Fibroblast of lung (primary cell): ENCODE data around the gene SH3BP4. TPM values are rescaled to one million over a fixed set of nuclear protein-coding genes. Genes with fewer than 3 reads are reported as not detected.
A peak's percentile ranks its signal among the peaks of the same experiment; 100 is the strongest.

Experiments used
- DNase-seq, 2 donors: peaks; one replicate each; pipeline versions ENCODE4 v3.0.0 to v3.0.0-alpha.2; 2010; ENCODE audit warnings: low read depth in 2 of 2
- H2AFZ ChIP-seq: 2 replicates; pipeline ENCODE4 v1.5.1; 2012; ENCODE audit warnings: low read length, control low read depth, inconsistent platforms
- H3K27ac ChIP-seq: 2 replicates; pipeline ENCODE4 v1.5.1; 2011; ENCODE audit warnings: low read length, control low read depth; ENCODE audit not compliant: insufficient read depth
- H3K27me3 ChIP-seq: 2 replicates; pipeline ENCODE4 v1.5.1; 2011; ENCODE audit warnings: mild to moderate bottlenecking, low read length; ENCODE audit not compliant: control insufficient read depth, insufficient read depth
- H3K36me3 ChIP-seq: 2 replicates; pipeline ENCODE4 v1.5.1; 2011; ENCODE audit warnings: low read length; ENCODE audit not compliant: control insufficient read depth, insufficient read depth
- H3K4me1 ChIP-seq: 2 replicates; pipeline ENCODE4 v1.5.1; 2011; ENCODE audit warnings: low read length; ENCODE audit not compliant: control insufficient read depth, insufficient read depth; ENCODE audit errors: extremely low read depth
- H3K4me2 ChIP-seq: 2 replicates; pipeline ENCODE4 v1.5.1; 2011; ENCODE audit warnings: low read length, control low read depth; ENCODE audit not compliant: insufficient read depth; ENCODE audit errors: extremely low read depth
- H3K4me3 ChIP-seq, 4 experiments: fragments of 200-600 bp in 1 of 4; sonication (generic) in 1 of 4; replicated peaks in 1 of 4; 2 replicates each; pipeline ENCODE4 v1.5.1; 2011 to 2016; ENCODE audit warnings: low read length in 4 of 4, low read depth in 3 of 4, mild to moderate bottlenecking in 3 of 4, control low read depth in 2 of 4, inconsistent platforms in 1 of 4, mixed read lengths in 1 of 4; ENCODE audit not compliant: insufficient read depth in 1 of 4; ENCODE audit errors: control extremely low read depth in 1 of 4
- H3K79me2 ChIP-seq: 2 replicates; pipeline ENCODE4 v1.5.1; 2012; ENCODE audit warnings: mild to moderate bottlenecking, low read length, inconsistent platforms; ENCODE audit not compliant: control insufficient read depth, insufficient read depth
- H3K9ac ChIP-seq: 2 replicates; pipeline ENCODE4 v1.5.1; 2011; ENCODE audit warnings: mild to moderate bottlenecking, low read length, control low read depth; ENCODE audit not compliant: insufficient read depth
- H3K9me3 ChIP-seq: 2 replicates; pipeline ENCODE4 v1.5.1; 2012; ENCODE audit warnings: low read depth, low read length; ENCODE audit not compliant: control insufficient read depth, insufficient read depth
- H4K20me1 ChIP-seq: 2 replicates; pipeline ENCODE4 v1.5.1; 2011; ENCODE audit warnings: low read length; ENCODE audit not compliant: control insufficient read depth, insufficient read depth; ENCODE audit errors: extremely low read depth
- EZH2 ChIP-seq: IDR thresholded peaks from 2 replicates; pipeline ENCODE4 v1.5.1; 2012; ENCODE audit warnings: low read length, control low read depth, mild to moderate bottlenecking; ENCODE audit errors: missing control alignments
- polyA plus RNA-seq, 2 donors: library from polyadenylated mRNA; depleted of rRNA in 1 of 2; stranded (reverse) in 1 of 2; unstranded in 1 of 2; fragments of >200 nt; gene quantifications; 2 replicates each; pipeline ENCODE4 v1.2.1, GENCODE V29; 2011 to 2012; ENCODE audit warnings: missing spikeins in 1 of 2
- total RNA-seq: library from RNA; depleted of rRNA; stranded (reverse); fragments of >200 nt; gene quantifications from 2 replicates; pipeline ENCODE4 v1.2.1, GENCODE V29; 2014
- TF ChIP-seq, protein P1 (sequence below), 2 donors: IDR thresholded peaks in 1 of 2; conservative IDR thresholded peaks in 1 of 2; 1 replicate in 1 of 2; 2 replicates in 1 of 2; pipeline ENCODE4 v1.5.1; 2011 to 2012; ENCODE audit warnings: low read length in 2 of 2, control low read depth in 1 of 2, inconsistent platforms in 1 of 2, low read depth in 1 of 2, mild to moderate bottlenecking in 1 of 2

The SH3BP4 gene
- total and polyA plus RNA-seq, 2 donors (not counting 1 experiment from before 2014, with no cell fraction given), result 74.8 to 86.6 TPM

DNA sequence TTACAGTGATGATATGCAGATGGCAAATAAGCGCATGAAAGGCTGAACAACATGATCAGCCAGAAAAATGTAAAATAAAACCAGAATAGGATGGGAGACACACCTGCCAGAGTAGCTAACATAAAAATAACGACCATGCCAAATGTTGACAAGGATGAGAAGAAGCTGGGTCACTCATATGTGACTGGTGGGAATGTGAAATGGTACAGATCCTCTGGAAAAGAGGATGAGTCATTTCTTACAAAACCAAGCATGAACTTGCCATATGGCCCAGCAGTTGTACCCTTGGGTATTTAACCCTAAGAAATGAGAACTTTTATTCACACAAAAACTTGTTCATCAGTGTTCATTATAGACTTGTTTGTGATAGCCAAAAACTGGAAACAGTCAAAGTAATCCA, 143.8 kb downstream of the SH3BP4 start:
- Histone ChIP-seq H3K4me2 (no peak overlapping the region), H4K20me1 (no peaks in the 10 kb centered on the region), H3K36me3 (no peaks in the 10 kb centered on the region), H3K9me3 (no peaks in the 10 kb centered on the region), H3K27me3 (no peaks in the 10 kb centered on the region), H2AFZ (no peak overlapping the region), H3K4me3 (no peak overlapping the region), H3K4me1 (peaks cover 4% of the 10 kb centered on the region), H3K9ac (no peak overlapping the region), H3K27ac (no peak overlapping the region), H3K79me2 (no peaks in the 10 kb centered on the region)
- DNase-seq, result peak; percentile 16 to 44
- TF ChIP-seq EZH2, result no peak
- TF ChIP-seq, protein P1, sequence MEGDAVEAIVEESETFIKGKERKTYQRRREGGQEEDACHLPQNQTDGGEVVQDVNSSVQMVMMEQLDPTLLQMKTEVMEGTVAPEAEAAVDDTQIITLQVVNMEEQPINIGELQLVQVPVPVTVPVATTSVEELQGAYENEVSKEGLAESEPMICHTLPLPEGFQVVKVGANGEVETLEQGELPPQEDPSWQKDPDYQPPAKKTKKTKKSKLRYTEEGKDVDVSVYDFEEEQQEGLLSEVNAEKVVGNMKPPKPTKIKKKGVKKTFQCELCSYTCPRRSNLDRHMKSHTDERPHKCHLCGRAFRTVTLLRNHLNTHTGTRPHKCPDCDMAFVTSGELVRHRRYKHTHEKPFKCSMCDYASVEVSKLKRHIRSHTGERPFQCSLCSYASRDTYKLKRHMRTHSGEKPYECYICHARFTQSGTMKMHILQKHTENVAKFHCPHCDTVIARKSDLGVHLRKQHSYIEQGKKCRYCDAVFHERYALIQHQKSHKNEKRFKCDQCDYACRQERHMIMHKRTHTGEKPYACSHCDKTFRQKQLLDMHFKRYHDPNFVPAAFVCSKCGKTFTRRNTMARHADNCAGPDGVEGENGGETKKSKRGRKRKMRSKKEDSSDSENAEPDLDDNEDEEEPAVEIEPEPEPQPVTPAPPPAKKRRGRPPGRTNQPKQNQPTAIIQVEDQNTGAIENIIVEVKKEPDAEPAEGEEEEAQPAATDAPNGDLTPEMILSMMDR (conservative IDR thresholded peaks at IDR 0.05 in 1 of 2, IDR thresholded peaks at IDR 0.05 in 1 of 2; ENCODE audit: low read depth in 1 of 2, low read length in 2 of 2), result no peak

DNA sequence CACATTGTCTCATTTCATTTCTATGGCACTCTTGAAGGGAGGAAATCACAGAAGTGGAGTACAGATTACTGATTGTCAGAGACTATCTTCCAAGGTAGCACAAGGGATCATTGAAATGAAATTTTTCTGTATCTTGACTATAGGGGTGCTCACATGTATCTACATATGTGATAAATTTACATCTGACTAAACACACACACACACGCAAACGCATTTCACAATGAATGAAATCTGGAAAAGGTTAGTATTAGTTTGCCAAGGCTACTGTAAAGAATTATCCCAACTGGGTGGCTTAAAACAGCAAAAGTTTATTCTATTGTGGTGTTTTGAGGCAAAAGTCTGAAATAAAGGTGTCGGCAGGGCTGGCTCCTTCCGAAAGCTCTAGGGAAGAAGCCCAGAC, 144.6 kb downstream of the SH3BP4 start:
- H3K4me1 ChIP-seq, result peaks cover 4% of the 10 kb centered on the region
- DNase-seq, result no peak
- H3K36me3 ChIP-seq, result no peaks in the 10 kb centered on the region
- H2AFZ ChIP-seq, result no peak overlapping the region
- no peak overlapping the region for H3K27ac ChIP-seq
- H3K4me3 ChIP-seq, result no peak overlapping the region
- no peak overlapping the region for H3K4me2 ChIP-seq
- TF ChIP-seq, protein P1 (conservative IDR thresholded peaks at IDR 0.05 in 1 of 2, IDR thresholded peaks at IDR 0.05 in 1 of 2; ENCODE audit: low read depth in 1 of 2, low read length in 2 of 2), result no peak
- TF ChIP-seq EZH2, result no peak
- H3K9me3 ChIP-seq, result no peaks in the 10 kb centered on the region
- H3K9ac ChIP-seq, result no peak overlapping the region
- no peaks in the 10 kb centered on the region for H4K20me1 ChIP-seq
- H3K27me3 ChIP-seq, result no peaks in the 10 kb centered on the region
- H3K79me2 ChIP-seq, result no peaks in the 10 kb centered on the region

DNA sequence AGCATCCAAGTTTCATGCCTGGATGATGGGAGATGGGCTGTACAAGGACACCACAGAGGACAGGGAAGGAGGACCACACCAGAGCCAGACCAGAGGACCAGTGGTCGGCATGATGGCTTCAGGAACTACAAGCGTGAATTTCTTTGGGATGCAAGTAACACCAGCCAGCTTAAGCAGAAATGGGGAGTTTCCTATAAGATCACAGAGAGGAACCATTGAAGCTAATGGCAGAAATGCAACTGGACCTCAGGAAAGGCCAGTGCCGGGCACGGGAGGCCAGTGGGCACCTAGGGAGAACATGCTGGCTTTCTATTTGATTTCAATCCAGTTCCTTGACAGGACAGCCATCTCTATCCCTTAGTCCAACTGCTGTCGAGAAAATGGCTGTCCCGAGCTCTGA, 145.4 kb downstream of the SH3BP4 start:
- no peaks in the 10 kb centered on the region for H4K20me1 ChIP-seq
- H2AFZ ChIP-seq, result no peak overlapping the region
- TF ChIP-seq, protein P1 (conservative IDR thresholded peaks at IDR 0.05 in 1 of 2, IDR thresholded peaks at IDR 0.05 in 1 of 2; ENCODE audit: low read depth in 1 of 2, low read length in 2 of 2), result no peak
- no peak for TF ChIP-seq EZH2

More for the DNA sequence above, 145.4 kb downstream of the SH3BP4 start:
- Histone ChIP-seq H3K36me3 (no peaks in the 10 kb centered on the region), H3K4me3 (no peak overlapping the region), H3K27me3 (no peaks in the 10 kb centered on the region), H3K27ac (no peak overlapping the region), H3K79me2 (no peaks in the 10 kb centered on the region), H3K4me1 (peaks cover 4% of the 10 kb centered on the region), H3K9me3 (no peaks in the 10 kb centered on the region), H3K9ac (no peak overlapping the region), H3K4me2 (no peak overlapping the region)
- no peak for DNase-seq
